IPS-15b (cell line): ENCODE data around the gene HOXD12.
A peak's percentile ranks its signal among the peaks of the same experiment; 100 is the strongest.

Experiments used
- H3K27me3 ChIP-seq: one replicate; pipeline ENCODE4 v1.6.1; 2013; ENCODE audit warnings: low read length; ENCODE audit not compliant: control insufficient read depth, insufficient read depth
- H3K36me3 ChIP-seq: one replicate; pipeline ENCODE4 v1.6.1; 2013; ENCODE audit warnings: low read length; ENCODE audit not compliant: control insufficient read depth, insufficient read depth
- H3K4me1 ChIP-seq: one replicate; pipeline ENCODE4 v1.6.1; 2013; ENCODE audit warnings: mild to moderate bottlenecking, low read length; ENCODE audit not compliant: control insufficient read depth, insufficient read depth
- H3K4me3 ChIP-seq: one replicate; pipeline ENCODE4 v1.5.1; 2013; ENCODE audit warnings: low read depth, low read length
- H3K9ac ChIP-seq: one replicate; pipeline ENCODE4 v1.6.1; 2013; ENCODE audit warnings: low read depth, mild to moderate bottlenecking, low read length
- H3K9me3 ChIP-seq: one replicate; pipeline ENCODE4 v1.6.1; 2013; ENCODE audit warnings: mild to moderate bottlenecking, low read length; ENCODE audit not compliant: control insufficient read depth, insufficient read depth

Gene HOXD12

GRCh38 chr2:176122683-176123410 lies 23.3 kb downstream of the HOXD12 start, which contains the start of gene HOXD9:
HOXD9 (plus strand) TSS chr2:176122719; CDS start chr2:176122769, 50 bp downstream.
- Histone ChIP-seq H3K9ac (no peak within 1 kb of the TSS), H3K9me3 (no peaks in the 10 kb centered on the region), H3K27me3 (peaks cover 99% of the 10 kb centered on the region), H3K36me3 (no peaks in the 10 kb centered on the region), H3K4me1 (no peaks in the 10 kb centered on the region), H3K4me3 (peak within 1 kb of the TSS; percentile 19)

- Histone ChIP-seq H3K4me3 (peak overlapping the region; percentile 19), H3K27me3 (peaks cover 99% of the 10 kb centered on the region), H3K4me1 (peaks cover 2% of the 10 kb centered on the region), H3K36me3 (no peaks in the 10 kb centered on the region), H3K9ac (no peak overlapping the region), H3K9me3 (no peaks in the 10 kb centered on the region)
These were observed 24.0 kb downstream of the HOXD12 start for GRCh38 chr2:176123411-176124109.

GRCh38 chr2:176124110-176124946 lies 24.7 kb downstream of the HOXD12 start:
- peaks cover 99% of the 10 kb centered on the region for H3K27me3 ChIP-seq

GRCh38 chr2:176124947-176125771 lies 25.6 kb downstream of the HOXD12 start:
- Histone ChIP-seq H3K36me3 (no peaks in the 10 kb centered on the region), H3K4me3 (peak overlapping the region; percentile 5), H3K27me3 (peaks cover 94% of the 10 kb centered on the region), H3K9me3 (no peaks in the 10 kb centered on the region), H3K9ac (no peak overlapping the region), H3K4me1 (peaks cover 2% of the 10 kb centered on the region)

More at GRCh38 chr2:176124110-176124946, 24.7 kb downstream of the HOXD12 start:
- Histone ChIP-seq H3K9me3 (no peaks in the 10 kb centered on the region), H3K4me3 (peak overlapping the region; percentile 19), H3K4me1 (peaks cover 2% of the 10 kb centered on the region), H3K36me3 (no peaks in the 10 kb centered on the region), H3K9ac (no peak overlapping the region)

GRCh38 chr2:176125772-176126054 lies 26.1 kb downstream of the HOXD12 start:
- H3K27me3 ChIP-seq, result peaks cover 92% of the 10 kb centered on the region

GRCh38 chr2:176126929-176127773 lies 27.6 kb downstream of the HOXD12 start:
- Histone ChIP-seq H3K9ac (no peak overlapping the region), H3K4me3 (no peak overlapping the region), H3K4me1 (peaks cover 2% of the 10 kb centered on the region), H3K36me3 (no peaks in the 10 kb centered on the region), H3K27me3 (peaks cover 92% of the 10 kb centered on the region), H3K9me3 (no peaks in the 10 kb centered on the region)

More at GRCh38 chr2:176125772-176126054, 26.1 kb downstream of the HOXD12 start:
- Histone ChIP-seq H3K9me3 (no peaks in the 10 kb centered on the region), H3K4me1 (peaks cover 2% of the 10 kb centered on the region), H3K36me3 (no peaks in the 10 kb centered on the region), H3K9ac (no peak overlapping the region), H3K4me3 (no peak overlapping the region)

GRCh38 chr2:176127774-176128072 lies 28.1 kb downstream of the HOXD12 start:
- peak overlapping the region; percentile 37 for H3K4me3 ChIP-seq
- no peak overlapping the region for H3K9ac ChIP-seq
- H3K4me1 ChIP-seq, result peaks cover 2% of the 10 kb centered on the region
- no peaks in the 10 kb centered on the region for H3K36me3 ChIP-seq
- H3K9me3 ChIP-seq, result no peaks in the 10 kb centered on the region
- H3K27me3 ChIP-seq, result peaks cover 92% of the 10 kb centered on the region

GRCh38 chr2:176128172-176128981 lies 28.8 kb downstream of the HOXD12 start:
- Histone ChIP-seq H3K9ac (no peak overlapping the region), H3K4me1 (peaks cover 2% of the 10 kb centered on the region), H3K27me3 (peaks cover 94% of the 10 kb centered on the region), H3K36me3 (no peaks in the 10 kb centered on the region), H3K4me3 (peak overlapping the region; percentile 37), H3K9me3 (no peaks in the 10 kb centered on the region)

- Histone ChIP-seq H3K9me3 (no peaks in the 10 kb centered on the region), H3K4me3 (peak within 1 kb of the TSS; percentile 37), H3K9ac (no peak within 1 kb of the TSS), H3K36me3 (no peaks in the 10 kb centered on the region), H3K4me1 (peaks cover 2% of the 10 kb centered on the region), H3K27me3 (peaks cover 94% of the 10 kb centered on the region)
These were observed 29.6 kb downstream of the HOXD12 start, which contains the start of gene HOXD8 for GRCh38 chr2:176128982-176129796. HOXD8 (plus strand) TSS chr2:176129705; CDS start chr2:176130367, 662 bp downstream.
